Fibroblast of lung (primary cell): ENCODE results near the gene PGA3. TPM values are rescaled to one million over a fixed set of nuclear protein-coding genes. Genes with fewer than 3 reads are reported as not detected.
"Not testable (repeated sequence)": the region's sequence is repeated elsewhere in the genome, so short reads cannot be mapped to it uniquely, and the experiment has no call there.

Experiments
- DNase-seq, 2 donors: peaks; one replicate each; pipeline versions ENCODE4 v3.0.0 to v3.0.0-alpha.2; 2010; ENCODE audit warnings: low read depth in 2 of 2
- H2AFZ ChIP-seq: 2 replicates; pipeline ENCODE4 v1.5.1; 2012; ENCODE audit warnings: low read length, control low read depth, inconsistent platforms
- H3K27ac ChIP-seq: 2 replicates; pipeline ENCODE4 v1.5.1; 2011; ENCODE audit warnings: low read length, control low read depth; ENCODE audit not compliant: insufficient read depth
- H3K27me3 ChIP-seq: 2 replicates; pipeline ENCODE4 v1.5.1; 2011; ENCODE audit warnings: mild to moderate bottlenecking, low read length; ENCODE audit not compliant: control insufficient read depth, insufficient read depth
- H3K36me3 ChIP-seq: 2 replicates; pipeline ENCODE4 v1.5.1; 2011; ENCODE audit warnings: low read length; ENCODE audit not compliant: control insufficient read depth, insufficient read depth
- H3K4me1 ChIP-seq: 2 replicates; pipeline ENCODE4 v1.5.1; 2011; ENCODE audit warnings: low read length; ENCODE audit not compliant: control insufficient read depth, insufficient read depth; ENCODE audit errors: extremely low read depth
- H3K4me2 ChIP-seq: 2 replicates; pipeline ENCODE4 v1.5.1; 2011; ENCODE audit warnings: low read length, control low read depth; ENCODE audit not compliant: insufficient read depth; ENCODE audit errors: extremely low read depth
- H3K4me3 ChIP-seq, 4 experiments: fragments of 200-600 bp in 1 of 4; sonication (generic) in 1 of 4; replicated peaks in 1 of 4; 2 replicates each; pipeline ENCODE4 v1.5.1; 2011 to 2016; ENCODE audit warnings: low read length in 4 of 4, low read depth in 3 of 4, mild to moderate bottlenecking in 3 of 4, control low read depth in 2 of 4, inconsistent platforms in 1 of 4, mixed read lengths in 1 of 4; ENCODE audit not compliant: insufficient read depth in 1 of 4; ENCODE audit errors: control extremely low read depth in 1 of 4
- H3K79me2 ChIP-seq: 2 replicates; pipeline ENCODE4 v1.5.1; 2012; ENCODE audit warnings: mild to moderate bottlenecking, low read length, inconsistent platforms; ENCODE audit not compliant: control insufficient read depth, insufficient read depth
- H3K9ac ChIP-seq: 2 replicates; pipeline ENCODE4 v1.5.1; 2011; ENCODE audit warnings: mild to moderate bottlenecking, low read length, control low read depth; ENCODE audit not compliant: insufficient read depth
- H3K9me3 ChIP-seq: 2 replicates; pipeline ENCODE4 v1.5.1; 2012; ENCODE audit warnings: low read depth, low read length; ENCODE audit not compliant: control insufficient read depth, insufficient read depth
- H4K20me1 ChIP-seq: 2 replicates; pipeline ENCODE4 v1.5.1; 2011; ENCODE audit warnings: low read length; ENCODE audit not compliant: control insufficient read depth, insufficient read depth; ENCODE audit errors: extremely low read depth
- polyA plus RNA-seq, 2 donors: library from polyadenylated mRNA; depleted of rRNA in 1 of 2; stranded (reverse) in 1 of 2; unstranded in 1 of 2; fragments of >200 nt; gene quantifications; 2 replicates each; pipeline ENCODE4 v1.2.1, GENCODE V29; 2011 to 2012; ENCODE audit warnings: missing spikeins in 1 of 2
- total RNA-seq: library from RNA; depleted of rRNA; stranded (reverse); fragments of >200 nt; gene quantifications from 2 replicates; pipeline ENCODE4 v1.2.1, GENCODE V29; 2014

Gene PGA3
- total and polyA plus RNA-seq, 2 donors (not counting 1 experiment from before 2014, with no cell fraction given) = 0.24 to 4.3 TPM

- not testable (repeated sequence) for H3K79me2 ChIP-seq, H3K4me1 ChIP-seq, H3K4me2 ChIP-seq, DNase-seq, H3K36me3 ChIP-seq, H4K20me1 ChIP-seq, H3K9ac ChIP-seq, H3K4me3 ChIP-seq, H3K9me3 ChIP-seq, H3K27me3 ChIP-seq, H3K27ac ChIP-seq, H2AFZ ChIP-seq
Observed at GRCh38 chr11:61207636-61208310, 4.5 kb downstream of the PGA3 start.

GRCh38 chr11:61210629-61211028 is 7.3 kb downstream of the PGA3 start:
- not testable (repeated sequence) for H3K27ac ChIP-seq, H4K20me1 ChIP-seq, DNase-seq, H3K79me2 ChIP-seq, H3K9ac ChIP-seq, H3K9me3 ChIP-seq, H3K4me2 ChIP-seq, H3K36me3 ChIP-seq, H2AFZ ChIP-seq, H3K27me3 ChIP-seq, H3K4me1 ChIP-seq, H3K4me3 ChIP-seq

- not testable (repeated sequence) for DNase-seq, H3K27me3 ChIP-seq, H3K9me3 ChIP-seq, H4K20me1 ChIP-seq, H3K79me2 ChIP-seq, H3K27ac ChIP-seq, H2AFZ ChIP-seq, H3K36me3 ChIP-seq, H3K4me1 ChIP-seq, H3K9ac ChIP-seq, H3K4me2 ChIP-seq, H3K4me3 ChIP-seq
Observed at GRCh38 chr11:61211327-61211952, 8.1 kb downstream of the PGA3 start.

GRCh38 chr11:61212202-61212601 is 8.9 kb downstream of the PGA3 start:
- H3K9me3 ChIP-seq, H3K4me2 ChIP-seq, H3K27me3 ChIP-seq, DNase-seq, H2AFZ ChIP-seq, H3K4me1 ChIP-seq, H3K79me2 ChIP-seq, H3K36me3 ChIP-seq, H4K20me1 ChIP-seq, H3K4me3 ChIP-seq, H3K9ac ChIP-seq, H3K27ac ChIP-seq: not testable (repeated sequence)

GRCh38 chr11:61213711-61214324 is 10.5 kb downstream of the PGA3 start:
- DNase-seq, H3K4me3 ChIP-seq, H3K4me2 ChIP-seq, H3K9me3 ChIP-seq, H3K27me3 ChIP-seq, H3K4me1 ChIP-seq, H3K36me3 ChIP-seq, H4K20me1 ChIP-seq, H3K27ac ChIP-seq, H2AFZ ChIP-seq, H3K9ac ChIP-seq, H3K79me2 ChIP-seq: not testable (repeated sequence)

- not testable (repeated sequence) for H3K9ac ChIP-seq, H3K27ac ChIP-seq, H3K4me3 ChIP-seq, H3K36me3 ChIP-seq, H3K4me1 ChIP-seq, H3K9me3 ChIP-seq, H2AFZ ChIP-seq, H3K79me2 ChIP-seq, H3K4me2 ChIP-seq, DNase-seq, H4K20me1 ChIP-seq, H3K27me3 ChIP-seq
Observed at GRCh38 chr11:61218306-61218705, 15.0 kb downstream of the PGA3 start.
